ENCODE measurements around the gene MUC5AC. TPM values are rescaled to one million over a fixed set of nuclear protein-coding genes. Genes with fewer than 3 reads are reported as not detected.

Gene MUC5AC
- total and polyA plus RNA-seq, 4 donors: 0.02 TPM; not detected in 3

DNA sequence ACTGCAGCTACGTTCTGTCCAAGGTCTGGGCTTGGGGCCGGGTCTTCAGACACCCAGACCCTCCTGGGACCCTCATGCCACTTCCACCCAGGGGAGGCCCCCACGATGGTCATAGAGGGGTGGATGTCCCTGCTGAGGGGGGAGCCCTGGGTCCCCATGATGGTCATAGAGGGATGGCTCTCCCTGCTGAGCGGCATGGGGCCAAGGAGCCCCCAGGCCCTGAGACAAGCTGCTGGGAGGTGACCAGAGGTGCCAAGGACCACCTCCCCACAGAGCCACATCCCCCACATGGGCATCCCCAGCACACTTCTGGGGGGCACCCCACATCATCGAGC is 72.3 kb downstream of the MUC5AC start:
- 98% methylated on average over 3 of the region's 5 CpGs for WGBS (ENCODE audit: insufficient coverage)

DNA sequence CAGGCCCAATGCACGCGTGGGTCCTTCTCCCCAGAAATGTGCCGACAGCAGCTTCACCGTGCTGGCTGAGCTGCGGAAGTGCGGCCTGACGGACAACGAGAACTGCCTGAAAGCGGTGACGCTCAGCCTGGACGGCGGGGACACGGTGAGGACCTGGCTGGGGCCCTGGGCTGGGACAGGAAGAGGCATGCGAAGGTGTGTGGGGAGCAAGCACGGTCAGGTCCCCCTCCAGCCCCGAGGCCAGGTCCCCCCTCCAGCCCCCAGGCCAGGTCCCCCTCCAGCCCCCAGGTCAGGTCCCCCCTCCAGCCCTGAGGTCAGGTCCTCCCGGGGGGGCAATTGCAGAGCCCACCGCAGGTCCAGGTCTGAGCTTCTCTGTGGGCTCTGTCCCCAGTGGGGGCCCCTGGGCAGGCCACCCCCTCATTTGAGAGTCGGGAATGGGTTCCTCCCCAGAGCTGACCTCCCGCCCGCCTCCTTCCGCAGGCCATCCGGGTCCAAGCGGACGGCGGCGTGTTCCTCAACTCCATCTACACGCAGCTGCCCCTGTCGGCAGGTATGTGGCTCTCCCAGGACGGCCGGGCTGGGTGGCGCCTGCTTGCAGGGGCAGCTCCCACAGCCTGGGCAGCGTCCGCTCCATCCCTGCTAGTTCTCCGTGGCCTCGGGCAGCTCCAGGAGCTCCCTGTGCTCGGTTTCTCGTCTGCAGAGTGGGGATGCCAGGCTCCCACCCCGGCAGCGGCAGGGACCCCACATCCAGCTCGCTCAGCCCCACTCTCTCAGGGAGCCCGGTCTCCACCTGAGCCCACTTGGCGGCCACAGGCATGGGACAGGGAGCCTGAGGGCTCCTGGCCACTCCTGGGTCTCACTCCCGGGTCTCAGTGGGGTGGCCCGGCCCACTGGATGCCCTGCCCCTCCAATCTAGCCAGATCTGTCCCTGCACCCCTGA is 73.0 kb downstream of the MUC5AC start:
- Histone ChIP-seq H3K27ac (ENCODE audit: low read depth, low read length) (no peak overlapping the region), H3K36me3 (ENCODE audit: control insufficient read depth, insufficient read depth, low read length) (peaks cover 3% of the 10 kb centered on the region), H3K27me3 (ENCODE audit: control insufficient read depth, insufficient read depth, low read length) (no peaks in the 10 kb centered on the region), H3K9me3 (ENCODE audit: control insufficient read depth, insufficient read depth, low read length) (no peaks in the 10 kb centered on the region), H3K4me3 (ENCODE audit: low read depth, low read length) (no peak overlapping the region), H3K4me1 (ENCODE audit: control insufficient read depth, insufficient read depth, low read length) (peaks cover 8% of the 10 kb centered on the region)
- DNase-seq (ENCODE audit: low read depth in 4 of 6, low spot score in 6 of 6): no peak
- WGBS (ENCODE audit: insufficient coverage): 82% methylated on average over 42 of the region's 45 CpGs

More for the DNA sequence above, 72.3 kb downstream of the MUC5AC start:
- DNase-seq (ENCODE audit: low read depth in 4 of 6, low spot score in 6 of 6): no peak
- Histone ChIP-seq H3K4me1 (ENCODE audit: control insufficient read depth, insufficient read depth, low read length) (peaks cover 13% of the 10 kb centered on the region), H3K27me3 (ENCODE audit: control insufficient read depth, insufficient read depth, low read length) (no peaks in the 10 kb centered on the region), H3K9me3 (ENCODE audit: control insufficient read depth, insufficient read depth, low read length) (no peaks in the 10 kb centered on the region), H3K27ac (ENCODE audit: low read depth, low read length) (no peak overlapping the region), H3K36me3 (ENCODE audit: control insufficient read depth, insufficient read depth, low read length) (peaks cover 3% of the 10 kb centered on the region), H3K4me3 (ENCODE audit: low read depth, low read length) (no peak overlapping the region)

DNA sequence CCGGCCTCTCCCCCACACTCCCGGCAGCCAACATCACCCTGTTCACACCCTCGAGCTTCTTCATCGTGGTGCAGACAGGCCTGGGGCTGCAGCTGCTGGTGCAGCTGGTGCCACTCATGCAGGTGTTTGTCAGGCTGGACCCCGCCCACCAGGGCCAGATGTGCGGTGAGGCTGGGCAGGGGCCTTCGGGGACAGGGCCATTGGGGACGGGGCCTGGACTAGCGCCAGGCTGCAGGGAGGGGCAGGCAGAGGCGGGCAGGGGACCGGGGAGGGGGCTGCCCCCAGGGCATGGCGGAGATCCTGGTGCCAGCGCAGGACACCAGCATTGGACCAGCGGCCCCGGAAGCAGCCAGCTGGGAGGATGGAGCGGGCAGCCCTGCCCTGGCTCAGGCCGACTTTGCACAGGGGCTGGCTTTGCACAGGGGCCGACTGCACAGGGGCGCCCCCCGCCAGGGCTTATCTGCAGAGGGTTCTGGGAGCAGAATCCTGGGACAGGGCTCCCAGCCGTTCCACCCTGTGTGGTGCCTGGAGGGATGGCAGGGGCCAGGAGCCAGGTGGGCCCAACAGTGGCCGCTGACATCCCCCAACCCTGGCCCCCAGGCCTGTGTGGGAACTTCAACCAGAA is 73.8 kb downstream of the MUC5AC start:
- Histone ChIP-seq H3K4me3 (ENCODE audit: low read depth, low read length) (no peak overlapping the region), H3K4me1 (ENCODE audit: control insufficient read depth, insufficient read depth, low read length) (peaks cover 3% of the 10 kb centered on the region), H3K36me3 (ENCODE audit: control insufficient read depth, insufficient read depth, low read length) (peaks cover 6% of the 10 kb centered on the region), H3K9me3 (ENCODE audit: control insufficient read depth, insufficient read depth, low read length) (no peaks in the 10 kb centered on the region), H3K27ac (ENCODE audit: low read depth, low read length) (no peak overlapping the region), H3K27me3 (ENCODE audit: control insufficient read depth, insufficient read depth, low read length) (no peaks in the 10 kb centered on the region)
- WGBS (ENCODE audit: insufficient coverage): 74% methylated on average over 20 of the region's 22 CpGs
- DNase-seq (ENCODE audit: low read depth in 4 of 6, low spot score in 6 of 6): no peak

DNA sequence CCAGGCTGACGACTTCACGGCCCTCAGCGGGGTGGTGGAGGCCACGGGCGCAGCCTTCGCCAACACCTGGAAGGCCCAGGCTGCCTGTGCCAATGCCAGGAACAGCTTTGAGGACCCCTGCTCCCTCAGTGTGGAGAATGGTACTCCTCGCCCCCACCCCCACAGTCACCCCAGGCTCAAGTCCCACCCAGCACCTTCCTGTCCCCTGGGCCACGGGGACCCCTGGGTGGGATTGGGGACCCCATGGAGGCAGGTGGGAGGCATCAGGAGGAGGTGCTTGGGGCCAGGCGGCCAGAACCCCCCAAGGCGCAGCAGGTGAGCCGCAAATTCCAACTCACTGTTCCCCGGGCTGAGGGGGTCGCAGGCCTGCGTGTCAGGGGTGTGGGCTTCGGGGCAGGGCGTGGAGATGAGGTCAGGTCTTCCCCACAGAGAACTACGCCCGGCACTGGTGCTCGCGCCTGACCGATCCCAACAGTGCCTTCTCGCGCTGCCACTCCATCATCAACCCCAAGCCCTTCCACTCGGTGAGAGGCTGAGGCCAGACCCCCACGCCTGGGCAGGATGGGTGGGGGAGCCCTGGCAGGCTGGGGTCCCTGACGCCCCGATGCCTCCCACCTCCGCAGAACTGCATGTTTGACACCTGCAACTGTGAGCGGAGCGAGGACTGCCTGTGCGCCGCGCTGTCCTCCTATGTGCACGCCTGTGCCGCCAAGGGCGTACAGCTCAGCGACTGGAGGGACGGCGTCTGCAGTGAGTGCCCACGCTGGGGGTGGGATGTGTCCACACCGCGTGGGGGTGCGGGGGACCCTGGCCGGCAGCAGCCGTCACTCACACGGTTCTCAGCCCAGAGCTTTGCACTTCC is 74.5 kb downstream of the MUC5AC start:
- no peak for DNase-seq (ENCODE audit: low read depth in 4 of 6, low spot score in 6 of 6)
- Histone ChIP-seq H3K27me3 (ENCODE audit: control insufficient read depth, insufficient read depth, low read length) (no peaks in the 10 kb centered on the region), H3K4me1 (ENCODE audit: control insufficient read depth, insufficient read depth, low read length) (no peaks in the 10 kb centered on the region), H3K36me3 (ENCODE audit: control insufficient read depth, insufficient read depth, low read length) (peaks cover 6% of the 10 kb centered on the region), H3K4me3 (ENCODE audit: low read depth, low read length) (no peak overlapping the region), H3K9me3 (ENCODE audit: control insufficient read depth, insufficient read depth, low read length) (no peaks in the 10 kb centered on the region), H3K27ac (ENCODE audit: low read depth, low read length) (no peak overlapping the region)
- WGBS (ENCODE audit: insufficient coverage): 84% methylated on average over 38 of the region's 46 CpGs

DNA sequence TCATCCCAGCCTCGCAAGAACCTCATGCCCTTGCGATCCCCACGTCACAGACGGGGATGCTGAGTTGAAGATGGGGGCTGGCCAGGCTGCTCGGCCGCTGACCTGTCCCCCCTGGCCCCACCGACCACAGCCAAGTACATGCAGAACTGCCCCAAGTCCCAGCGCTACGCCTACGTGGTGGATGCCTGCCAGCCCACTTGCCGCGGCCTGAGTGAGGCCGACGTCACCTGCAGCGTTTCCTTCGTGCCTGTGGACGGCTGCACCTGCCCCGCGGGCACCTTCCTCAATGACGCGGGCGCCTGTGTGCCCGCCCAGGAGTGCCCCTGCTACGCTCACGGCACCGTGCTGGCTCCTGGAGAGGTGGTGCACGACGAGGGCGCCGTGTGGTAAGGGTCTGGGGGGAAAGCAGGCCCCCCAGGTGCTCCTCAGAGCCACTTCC is 75.1 kb downstream of the MUC5AC start:
- H3K27me3 ChIP-seq (ENCODE audit: control insufficient read depth, insufficient read depth, low read length): no peaks in the 10 kb centered on the region
- no peaks in the 10 kb centered on the region for H3K4me1 ChIP-seq (ENCODE audit: control insufficient read depth, insufficient read depth, low read length)
- peaks cover 6% of the 10 kb centered on the region for H3K36me3 ChIP-seq (ENCODE audit: control insufficient read depth, insufficient read depth, low read length)
- H3K27ac ChIP-seq (ENCODE audit: low read depth, low read length): no peak overlapping the region
- H3K9me3 ChIP-seq (ENCODE audit: control insufficient read depth, insufficient read depth, low read length): no peaks in the 10 kb centered on the region
- no peak for DNase-seq (ENCODE audit: low read depth in 4 of 6, low spot score in 6 of 6)
- 87% methylated on average over 30 of the region's 30 CpGs for WGBS (ENCODE audit: insufficient coverage)
- no peak overlapping the region for H3K4me3 ChIP-seq (ENCODE audit: low read depth, low read length)

DNA sequence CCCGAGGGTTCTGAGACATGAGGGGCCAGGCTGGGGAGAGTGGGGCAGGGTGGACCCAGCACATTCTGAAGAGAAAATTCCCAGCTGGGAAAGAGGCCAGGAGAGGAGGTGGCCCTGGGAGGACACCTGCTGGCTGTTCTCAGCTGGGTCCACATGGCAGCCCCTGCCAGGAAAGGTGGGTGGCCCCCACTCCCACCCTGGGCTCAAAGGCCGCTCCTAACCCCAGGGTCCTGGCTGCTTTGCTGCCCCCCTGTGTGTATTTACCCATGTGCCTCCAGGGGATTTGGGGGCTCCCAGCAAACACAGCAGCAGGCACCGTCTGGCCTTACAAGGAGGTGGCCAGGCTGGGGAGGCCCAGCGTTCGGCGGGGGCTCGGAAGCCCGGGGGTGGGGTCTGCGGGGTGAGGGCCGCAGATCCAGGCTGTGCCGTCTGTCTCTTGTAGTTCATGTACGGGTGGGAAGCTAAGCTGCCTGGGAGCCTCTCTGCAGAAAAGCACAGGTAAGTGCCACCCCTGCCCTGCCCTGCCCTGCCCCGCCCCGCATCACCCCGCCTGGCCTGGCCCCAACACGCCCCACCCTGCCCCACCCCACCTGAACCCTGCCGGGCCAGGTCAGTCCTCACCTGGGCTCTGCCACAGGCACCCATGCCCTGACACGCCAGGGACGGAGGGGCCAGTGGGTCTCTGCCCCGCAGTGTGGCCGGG is 75.7 kb downstream of the MUC5AC start:
- Histone ChIP-seq H3K9me3 (ENCODE audit: control insufficient read depth, insufficient read depth, low read length) (no peaks in the 10 kb centered on the region), H3K4me1 (ENCODE audit: control insufficient read depth, insufficient read depth, low read length) (no peaks in the 10 kb centered on the region), H3K27ac (ENCODE audit: low read depth, low read length) (no peak overlapping the region), H3K27me3 (ENCODE audit: control insufficient read depth, insufficient read depth, low read length) (no peaks in the 10 kb centered on the region), H3K4me3 (ENCODE audit: low read depth, low read length) (no peak overlapping the region), H3K36me3 (ENCODE audit: control insufficient read depth, insufficient read depth, low read length) (peaks cover 6% of the 10 kb centered on the region)
- no peak for DNase-seq (ENCODE audit: low read depth in 4 of 6, low spot score in 6 of 6)
- WGBS (ENCODE audit: insufficient coverage): 81% methylated on average over 17 of the region's 21 CpGs

DNA sequence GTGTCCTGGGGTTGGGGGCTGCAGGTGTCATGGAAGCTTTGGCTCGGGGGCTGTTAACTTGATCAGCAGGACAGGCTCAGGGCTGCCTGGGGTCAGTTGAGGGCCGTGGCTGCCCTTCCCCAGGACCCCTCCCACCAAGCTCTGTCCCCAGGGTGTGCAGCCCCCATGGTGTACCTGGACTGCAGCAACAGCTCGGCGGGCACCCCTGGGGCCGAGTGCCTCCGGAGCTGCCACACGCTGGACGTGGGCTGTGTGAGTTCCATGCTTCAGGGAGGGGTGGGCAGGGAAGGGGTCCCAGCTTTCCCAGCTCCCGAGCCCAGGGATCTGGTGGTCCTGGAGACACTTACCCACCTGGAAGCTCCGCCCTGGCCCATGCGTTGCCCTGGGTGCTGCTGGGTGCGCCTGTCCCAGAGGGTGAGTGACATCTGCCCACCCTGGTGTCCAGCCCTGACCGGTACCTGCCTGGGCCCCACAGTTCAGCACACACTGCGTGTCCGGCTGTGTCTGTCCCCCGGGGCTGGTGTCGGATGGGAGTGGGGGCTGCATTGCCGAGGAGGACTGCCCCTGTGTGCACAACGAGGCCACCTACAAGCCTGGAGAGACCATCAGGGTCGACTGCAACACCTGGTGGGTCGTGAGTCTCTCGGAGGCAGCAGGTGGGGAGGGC is 76.4 kb downstream of the MUC5AC start:
- H3K27me3 ChIP-seq (ENCODE audit: control insufficient read depth, insufficient read depth, low read length): no peaks in the 10 kb centered on the region
- WGBS (ENCODE audit: insufficient coverage): 77% methylated on average over 17 of the region's 22 CpGs
- no peak overlapping the region for H3K4me3 ChIP-seq (ENCODE audit: low read depth, low read length)

DNA sequence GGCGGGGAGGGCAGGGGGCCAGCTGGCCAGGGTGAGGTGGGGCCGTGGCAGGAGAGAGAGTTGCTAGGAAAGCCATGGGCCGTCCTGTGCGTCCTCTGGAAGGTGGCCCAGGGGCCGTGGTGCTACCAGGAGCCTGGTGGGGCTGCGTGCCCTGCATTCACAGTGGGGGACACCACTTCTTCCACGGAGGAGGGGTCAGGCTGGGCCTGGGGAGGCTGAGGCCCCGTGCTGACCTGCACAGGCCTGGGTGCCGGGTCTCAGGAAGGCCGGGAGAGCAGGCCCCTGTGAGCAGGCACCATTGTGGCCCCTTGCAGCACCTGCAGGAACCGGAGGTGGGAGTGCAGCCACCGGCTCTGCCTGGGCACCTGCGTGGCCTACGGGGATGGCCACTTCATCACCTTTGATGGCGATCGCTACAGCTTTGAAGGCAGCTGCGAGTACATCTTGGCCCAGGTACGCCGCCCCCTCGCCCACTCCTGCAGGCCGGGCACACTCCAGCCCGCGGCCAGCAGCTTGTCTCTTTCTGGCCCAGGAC is 77.1 kb downstream of the MUC5AC start:
- H3K4me1 ChIP-seq (ENCODE audit: control insufficient read depth, insufficient read depth, low read length): no peaks in the 10 kb centered on the region
- WGBS (ENCODE audit: insufficient coverage): 87% methylated on average over 22 of the region's 23 CpGs
- no peak overlapping the region for H3K27ac ChIP-seq (ENCODE audit: low read depth, low read length)
- H3K4me3 ChIP-seq (ENCODE audit: low read depth, low read length): no peak overlapping the region
- no peak for DNase-seq (ENCODE audit: low read depth in 4 of 6, low spot score in 6 of 6)
- H3K9me3 ChIP-seq (ENCODE audit: control insufficient read depth, insufficient read depth, low read length): no peaks in the 10 kb centered on the region
- no peaks in the 10 kb centered on the region for H3K27me3 ChIP-seq (ENCODE audit: control insufficient read depth, insufficient read depth, low read length)
- peaks cover 6% of the 10 kb centered on the region for H3K36me3 ChIP-seq (ENCODE audit: control insufficient read depth, insufficient read depth, low read length)

More for the DNA sequence above, 76.4 kb downstream of the MUC5AC start:
- no peaks in the 10 kb centered on the region for H3K9me3 ChIP-seq (ENCODE audit: control insufficient read depth, insufficient read depth, low read length)
- no peak for DNase-seq (ENCODE audit: low read depth in 4 of 6, low spot score in 6 of 6)
- H3K4me1 ChIP-seq (ENCODE audit: control insufficient read depth, insufficient read depth, low read length): no peaks in the 10 kb centered on the region
- H3K36me3 ChIP-seq (ENCODE audit: control insufficient read depth, insufficient read depth, low read length): peaks cover 6% of the 10 kb centered on the region
- no peak overlapping the region for H3K27ac ChIP-seq (ENCODE audit: low read depth, low read length)
